Raji (cell line): ENCODE measurements around the gene PAX7.

ENCODE experiments used
- POLR2A ChIP-seq: IDR thresholded peaks from 2 replicates; pipeline ENCODE4 v1.6.1; 2011; ENCODE audit warnings: low read depth, low read length, control low read depth; ENCODE audit not compliant: insufficient read depth

The PAX7 gene

DNA sequence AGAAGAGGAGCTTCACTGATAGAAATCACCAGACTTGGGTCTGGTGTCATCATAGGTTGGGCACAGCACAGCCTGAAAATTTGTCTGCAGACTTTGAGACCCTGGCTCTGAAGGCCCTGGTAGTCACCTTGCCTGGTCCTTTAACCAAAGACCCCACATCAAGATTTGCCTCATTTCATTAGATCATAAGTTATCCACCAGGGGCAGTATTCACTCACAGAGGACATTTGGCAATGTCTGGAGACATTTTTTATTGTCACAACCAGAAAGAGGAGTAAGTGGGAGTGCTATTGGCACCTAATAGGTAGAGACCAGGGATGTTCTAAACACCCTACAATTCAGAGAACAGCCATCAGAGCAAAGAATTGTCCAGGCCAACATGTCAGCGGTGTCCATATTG is 22.1 kb upstream of the PAX7 start:
- TF ChIP-seq POLR2A = no peak

GRCh38 chr1:18611311-18611710 is 19.3 kb upstream of the PAX7 start:
- no peak for TF ChIP-seq POLR2A

- no peak for TF ChIP-seq POLR2A
These were observed 18.6 kb upstream of the PAX7 start for GRCh38 chr1:18612073-18612472.

DNA sequence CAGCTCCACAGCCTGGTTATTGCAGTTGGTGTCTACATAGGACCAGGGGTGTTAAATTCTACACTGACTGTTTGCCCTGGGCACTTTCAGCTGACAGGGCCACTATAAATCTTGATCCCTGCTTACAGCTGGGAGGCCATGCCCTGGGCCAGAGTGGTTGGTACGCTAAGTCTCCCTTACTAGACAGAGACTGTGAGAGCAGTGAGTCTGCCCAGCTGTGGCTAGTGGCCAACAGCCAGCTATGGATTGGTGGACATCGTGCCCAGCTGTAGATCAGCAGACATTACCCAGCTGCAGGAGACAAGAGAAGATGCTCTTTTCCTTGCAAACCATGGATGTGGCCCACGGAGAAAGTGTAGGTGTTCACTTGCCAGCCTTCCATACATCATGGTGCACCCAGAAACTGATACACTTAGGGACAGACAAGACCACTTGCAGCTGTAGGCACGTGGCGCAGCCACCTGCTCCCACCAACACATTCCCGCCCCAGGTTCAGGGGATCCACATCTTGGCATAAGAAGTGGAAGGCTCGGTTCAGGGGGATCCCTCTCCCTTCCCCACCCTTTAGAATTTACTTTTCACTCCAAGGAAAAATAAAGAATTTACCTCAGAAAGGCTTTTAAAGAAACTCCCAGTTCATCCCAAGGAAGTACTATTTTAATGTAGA is 16.4 kb upstream of the PAX7 start:
- TF ChIP-seq POLR2A = no peak

- no peak for TF ChIP-seq POLR2A
These were observed 11.8 kb upstream of the PAX7 start for GRCh38 chr1:18618546-18619466.

GRCh38 chr1:18619467-18619835 is 11.2 kb upstream of the PAX7 start:
- no peak for TF ChIP-seq POLR2A

- no peak for TF ChIP-seq POLR2A
These were observed 2.1 kb upstream of the PAX7 start for GRCh38 chr1:18628511-18628910.

GRCh38 chr1:18629659-18630510 is 761 bp upstream of the PAX7 start:
- no peak for TF ChIP-seq POLR2A

DNA sequence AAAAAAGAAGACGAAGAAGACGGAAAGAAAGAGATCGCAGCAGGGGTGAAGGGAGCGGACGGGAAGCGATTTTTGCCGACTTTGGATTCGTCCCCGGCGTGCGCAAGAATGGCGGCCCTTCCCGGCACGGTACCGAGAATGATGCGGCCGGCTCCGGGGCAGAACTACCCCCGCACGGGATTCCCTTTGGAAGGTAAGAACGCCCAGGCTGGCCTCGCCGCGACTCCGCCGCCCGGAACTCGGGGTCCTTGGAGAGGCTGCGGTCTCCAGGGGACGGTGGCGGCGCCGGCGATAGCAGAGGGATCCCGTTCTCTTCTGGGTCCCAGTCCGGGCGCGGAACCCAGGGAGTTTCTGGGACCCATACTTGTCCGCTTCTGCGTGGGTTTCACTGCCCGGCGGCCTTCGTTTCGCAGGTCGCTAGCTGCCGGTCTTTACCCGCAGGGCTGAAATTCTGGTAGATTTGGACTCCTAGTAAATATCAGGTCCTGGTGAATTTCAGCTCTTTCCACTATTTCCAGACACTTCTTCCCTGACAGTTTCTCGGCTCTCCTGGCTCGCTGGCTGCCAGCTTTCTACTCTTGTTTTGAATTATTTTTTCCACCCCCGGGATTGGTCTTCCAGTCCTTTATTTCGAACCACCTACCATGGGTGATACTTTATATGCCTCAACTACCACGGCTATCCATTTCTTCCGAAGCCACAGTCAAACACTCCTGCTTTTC is 1.0 kb downstream of the PAX7 start:
- no peak for TF ChIP-seq POLR2A

DNA sequence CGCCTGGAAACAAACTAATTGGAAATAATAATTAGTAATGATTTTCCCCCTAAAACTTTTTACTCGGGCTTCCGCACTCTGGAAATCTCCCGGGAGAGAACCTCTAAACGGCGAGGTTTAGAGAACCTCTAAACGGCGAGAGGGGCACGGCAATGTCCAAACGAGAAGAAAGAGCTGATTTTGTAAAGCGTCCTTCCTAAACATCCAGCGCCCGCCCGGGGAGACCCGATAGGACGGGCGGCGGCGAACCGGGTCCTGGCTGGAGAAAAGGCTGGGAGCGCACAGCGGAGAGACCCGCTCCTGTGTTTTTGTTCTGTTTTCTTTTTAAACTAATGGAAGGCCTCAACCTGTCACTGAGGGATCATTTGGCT is 1.6 kb downstream of the PAX7 start:
- TF ChIP-seq POLR2A = no peak

DNA sequence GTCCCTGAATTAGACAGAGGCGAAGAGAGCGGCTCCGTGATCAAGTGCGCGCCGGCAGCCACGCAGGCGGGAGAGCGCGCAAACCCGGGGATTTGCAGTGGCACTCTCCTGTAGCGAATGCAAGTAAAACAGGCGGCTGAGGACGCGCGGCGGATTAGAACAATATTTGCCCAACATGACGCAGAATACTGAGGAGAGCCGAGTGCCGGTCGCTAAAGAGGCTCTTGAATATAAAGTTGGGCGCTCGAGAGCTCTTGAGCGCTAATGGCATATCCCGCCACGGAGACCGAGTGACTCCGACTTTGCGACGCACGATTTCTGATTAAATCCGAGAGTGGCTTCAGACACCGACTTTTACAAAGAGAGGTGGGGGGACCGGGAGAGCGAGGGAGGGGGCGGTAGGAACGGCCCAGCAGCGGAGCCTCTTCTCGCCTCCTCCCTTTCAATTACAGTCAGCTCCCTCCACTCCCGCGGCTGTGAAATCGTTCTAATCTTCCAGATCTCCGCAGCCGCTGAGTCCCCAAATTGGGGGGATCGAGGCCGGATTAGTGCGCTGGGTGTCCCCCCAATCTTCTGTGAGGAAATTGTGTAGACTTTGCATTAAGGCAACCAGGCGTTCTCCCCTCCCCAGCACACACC is 2.3 kb downstream of the PAX7 start:
- TF ChIP-seq POLR2A = no peak

GRCh38 chr1:18633422-18634155 is 2.9 kb downstream of the PAX7 start:
- no peak for TF ChIP-seq POLR2A

- TF ChIP-seq POLR2A = no peak
These were observed 3.6 kb downstream of the PAX7 start for GRCh38 chr1:18634276-18634675.

DNA sequence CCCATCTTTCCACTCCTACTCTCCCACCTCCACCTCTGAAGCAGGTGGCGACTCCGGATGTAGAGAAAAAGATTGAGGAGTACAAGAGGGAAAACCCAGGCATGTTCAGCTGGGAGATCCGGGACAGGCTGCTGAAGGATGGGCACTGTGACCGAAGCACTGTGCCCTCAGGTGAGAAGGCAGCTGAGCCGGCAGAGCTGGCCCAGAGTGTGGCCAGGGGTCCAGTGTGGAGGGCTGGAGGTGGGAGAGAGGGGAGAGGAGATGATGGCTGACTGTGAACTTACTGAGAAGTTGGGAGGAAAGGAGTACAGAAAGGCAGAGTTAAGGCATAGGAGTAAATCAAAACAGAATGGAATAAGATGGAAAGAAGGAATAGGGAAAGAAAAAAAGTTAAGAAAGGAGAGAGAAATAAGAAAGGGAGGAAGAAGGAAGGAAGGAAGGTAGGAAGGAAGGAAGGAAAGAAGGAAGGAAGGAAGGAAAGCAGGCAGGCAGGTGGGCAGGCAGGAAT is 4.5 kb downstream of the PAX7 start:
- no peak for TF ChIP-seq POLR2A
